H1 (cell line): Measurements from ENCODE around the gene CNGB1. TPM values are rescaled to one million over a fixed set of nuclear protein-coding genes. Genes with fewer than 3 reads are reported as not detected.

ENCODE experiments used
- CTCF ChIA-PET: fragments of 300-600 bp; sonication (Branson Sonifier 250); formaldehyde crosslinking; loops from one replicate; lab custom pipeline; 2021; ENCODE audit not compliant: partially characterized antibody; lab: Charles Lee
- POLR2A ChIA-PET: fragments of 300-600 bp; sonication (Branson Sonifier 250); formaldehyde crosslinking; loops from one replicate; lab custom pipeline; 2021; ENCODE audit warnings: inconsistent platforms; ENCODE audit not compliant: partially characterized antibody; lab: Charles Lee
- DNase-seq, 2 experiments: peaks; one replicate each; pipeline versions ENCODE4 v3.0.0 to v3.0.0-alpha.2; 2010 to 2022; ENCODE audit warnings: low spot score in 2 of 2, low read depth in 1 of 2, mixed read lengths in 1 of 2
- FAIRE-seq: peaks from 2 replicates; lab custom pipeline; 2011; peaks lifted over from hg19 to GRCh38; lab: Jason Lieb, UNC
- H2AFZ ChIP-seq: 2 replicates; pipeline ENCODE4 v1.8.1; 2012; ENCODE audit warnings: low read length, inconsistent platforms
- H2AK5ac ChIP-seq: 2 replicates; pipeline ENCODE4 v1.6.1; 2013; ENCODE audit warnings: low read depth, low read length
- H2BK120ac ChIP-seq: replicated peaks from 2 replicates; pipeline ENCODE3; 2013; ENCODE audit warnings: low read depth, low read length, inconsistent platforms
- H2BK12ac ChIP-seq: 2 replicates; pipeline ENCODE4 v1.6.1; 2013; ENCODE audit warnings: low read depth, low read length
- H2BK15ac ChIP-seq: 2 replicates; pipeline ENCODE4 v1.6.1; 2013; ENCODE audit warnings: low read length
- H2BK20ac ChIP-seq: 2 replicates; pipeline ENCODE4 v1.6.1; 2013; ENCODE audit warnings: low read length
- H2BK5ac ChIP-seq: 2 replicates; pipeline ENCODE4 v1.6.1; 2013; ENCODE audit warnings: low read depth, low read length
- H3K14ac ChIP-seq: 2 replicates; pipeline ENCODE4 v1.6.1; 2013; ENCODE audit warnings: inconsistent platforms; ENCODE audit not compliant: insufficient read length
- H3K18ac ChIP-seq: 2 replicates; pipeline ENCODE4 v1.6.1; 2013; ENCODE audit warnings: low read length; ENCODE audit errors: extremely low read depth
- H3K23ac ChIP-seq: 2 replicates; pipeline ENCODE4 v1.6.1; 2013; ENCODE audit warnings: inconsistent platforms; ENCODE audit not compliant: insufficient read length
- H3K23me2 ChIP-seq: 2 replicates; pipeline ENCODE4 v1.6.1; 2013; ENCODE audit warnings: low read depth, low read length
- H3K27ac ChIP-seq: 2 replicates; pipeline ENCODE4 v1.6.1; 2011; ENCODE audit warnings: low read depth, low read length, inconsistent platforms
- H3K27me3 ChIP-seq, 4 experiments: replicated peaks in 1 of 4; 1 replicate in 1 of 4; 2 replicates in 3 of 4; pipeline versions ENCODE4 v1.6.1 to v1.8.1; 2011 to 2013; ENCODE audit warnings: low read length in 3 of 4, mild to moderate bottlenecking in 3 of 4, inconsistent platforms in 2 of 4, mixed read lengths in 2 of 4, moderate library complexity in 1 of 4; ENCODE audit not compliant: control insufficient read depth in 3 of 4, insufficient read depth in 3 of 4; ENCODE audit errors: extremely low read depth in 1 of 4
- H3K36me3 ChIP-seq, 4 experiments: 2 replicates each; pipeline versions ENCODE4 v1.6.1 to v1.8.1; 2011 to 2013; ENCODE audit warnings: mild to moderate bottlenecking in 4 of 4, low read length in 3 of 4, moderate library complexity in 2 of 4, control low read depth in 1 of 4, inconsistent platforms in 1 of 4; ENCODE audit not compliant: insufficient read depth in 4 of 4, control insufficient read depth in 2 of 4
- H3K4ac ChIP-seq: replicated peaks from 2 replicates; pipeline ENCODE3; 2013; ENCODE audit warnings: low read length, low read depth, mixed read lengths, inconsistent platforms; ENCODE audit not compliant: insufficient read length
- H3K4me1 ChIP-seq, 4 experiments: replicated peaks in 1 of 4; 1 replicate in 1 of 4; 2 replicates in 3 of 4; pipeline versions ENCODE4 v1.6.1 to v1.8.1; 2011 to 2013; ENCODE audit warnings: low read length in 3 of 4, inconsistent platforms in 2 of 4, mixed read lengths in 1 of 4; ENCODE audit not compliant: insufficient read depth in 4 of 4, control insufficient read depth in 3 of 4
- H3K4me2 ChIP-seq, 2 experiments: 2 replicates each; pipeline versions ENCODE4 v1.6.1 to v1.8.1; 2011 to 2013; ENCODE audit warnings: low read depth in 2 of 2, low read length in 2 of 2, control low read depth in 1 of 2, inconsistent platforms in 1 of 2, mild to moderate bottlenecking in 1 of 2; ENCODE audit not compliant: insufficient read depth in 1 of 2
- H3K4me3 ChIP-seq, 4 experiments: fragments of 200-600, 300-600 bp in 1 of 4; sonication (generic), shearing (Covaris generic), sonication (Bioruptor Twin) in 1 of 4; 2 replicates each; pipeline versions ENCODE4 v1.5.1 to v1.8.1; 2011 to 2016; ENCODE audit warnings: low read length in 4 of 4, low read depth in 3 of 4, control low read depth in 2 of 4, inconsistent platforms in 2 of 4, mild to moderate bottlenecking in 2 of 4, mixed read lengths in 1 of 4, moderate library complexity in 1 of 4; ENCODE audit not compliant: insufficient read depth in 2 of 4; ENCODE audit errors: extremely low read depth in 1 of 4
- H3K56ac ChIP-seq: replicated peaks from 2 replicates; pipeline ENCODE3; 2013; ENCODE audit warnings: low read depth, mild to moderate bottlenecking, mixed read lengths, low read length, inconsistent platforms; ENCODE audit not compliant: insufficient read length
- H3K79me1 ChIP-seq: 2 replicates; pipeline ENCODE4 v1.6.1; 2013; ENCODE audit warnings: low read depth, low read length, control low read depth
- H3K79me2 ChIP-seq, 2 experiments: 2 replicates each; pipeline versions ENCODE4 v1.6.1 to v1.8.1; 2012 to 2013; ENCODE audit warnings: low read length in 2 of 2, mild to moderate bottlenecking in 2 of 2, inconsistent platforms in 1 of 2; ENCODE audit not compliant: insufficient read depth in 2 of 2, control insufficient read depth in 1 of 2
- H3K9ac ChIP-seq, 4 experiments: replicated peaks in 1 of 4; 1 replicate in 1 of 4; 2 replicates in 3 of 4; pipeline versions ENCODE4 v1.6.1 to v1.8.1; 2011 to 2013; ENCODE audit warnings: low read depth in 3 of 4, low read length in 3 of 4, control low read depth in 2 of 4, mild to moderate bottlenecking in 2 of 4, moderate library complexity in 2 of 4, inconsistent platforms in 1 of 4; ENCODE audit errors: extremely low read depth in 1 of 4
- H3K9me3 ChIP-seq, 2 experiments: 2 replicates each; pipeline versions ENCODE4 v1.6.1 to v1.8.1; 2012 to 2013; ENCODE audit warnings: mild to moderate bottlenecking in 2 of 2, moderate library complexity in 2 of 2, control low read depth in 1 of 2, inconsistent platforms in 1 of 2, low read depth in 1 of 2, low read length in 1 of 2, mixed read lengths in 1 of 2; ENCODE audit not compliant: insufficient read depth in 2 of 2
- H4K20me1 ChIP-seq, 2 experiments: replicated peaks in 1 of 2; 2 replicates each; pipeline versions ENCODE3 to v1.8.1; 2011 to 2013; ENCODE audit warnings: inconsistent platforms in 2 of 2, low read length in 2 of 2, mild to moderate bottlenecking in 1 of 2; ENCODE audit not compliant: insufficient read depth in 2 of 2, control insufficient read depth in 1 of 2
- H4K5ac ChIP-seq: 2 replicates; pipeline ENCODE4 v1.6.1; 2013; ENCODE audit warnings: low read length, low read depth, mixed read lengths, inconsistent platforms; ENCODE audit not compliant: insufficient read length
- H4K8ac ChIP-seq: 2 replicates; pipeline ENCODE4 v1.8.0; 2013; ENCODE audit warnings: mild to moderate bottlenecking, moderate library complexity, low read length, inconsistent platforms; ENCODE audit not compliant: insufficient read depth; ENCODE audit errors: extremely low read depth
- H4K91ac ChIP-seq: replicated peaks from 2 replicates; pipeline ENCODE3; 2013; ENCODE audit warnings: low read length, mixed read lengths, inconsistent platforms; ENCODE audit not compliant: insufficient read length
- CHD2 ChIP-seq: IDR thresholded peaks from 2 replicates; pipeline ENCODE4 v1.6.1; 2012; ENCODE audit warnings: low read length, improper control_type of control experiment
- EP300 ChIP-seq, 2 experiments: IDR thresholded peaks; 1 replicate in 1 of 2; 2 replicates in 1 of 2; pipeline ENCODE4 v1.6.1; 2011 to 2012; ENCODE audit warnings: low read depth in 2 of 2, low read length in 2 of 2, mild to moderate bottlenecking in 2 of 2, borderline replicate concordance in 1 of 2, inconsistent platforms in 1 of 2, moderate library complexity in 1 of 2
- FOSL1 ChIP-seq: IDR thresholded peaks from 2 replicates; pipeline ENCODE4 v1.6.1; 2011; ENCODE audit warnings: mild to moderate bottlenecking, low read depth, low read length, moderate library complexity; ENCODE audit not compliant: insufficient read depth
- JUN ChIP-seq: IDR thresholded peaks from 2 replicates; pipeline ENCODE4 v1.6.1; 2011; ENCODE audit warnings: low read depth, mild to moderate bottlenecking, improper control_type of control experiment, low read length
- KDM4A ChIP-seq: IDR thresholded peaks from one replicate; pipeline ENCODE4 v1.7.1; 2012; ENCODE audit warnings: low read depth, mild to moderate bottlenecking, moderate library complexity, low read length, inconsistent platforms; ENCODE audit not compliant: severe bottlenecking
- PHF8 ChIP-seq: fragments of 200-600 bp; sonication (generic); conservative IDR thresholded peaks from 2 replicates; pipeline ENCODE4 v1.7.1; 2012; ENCODE audit warnings: low read depth, mild to moderate bottlenecking, inconsistent platforms, low read length, moderate library complexity
- POLR2A ChIP-seq, 2 experiments: IDR thresholded peaks; 1 replicate in 1 of 2; 2 replicates in 1 of 2; pipeline ENCODE4 v1.6.1; 2011; ENCODE audit warnings: low read depth in 2 of 2, low read length in 2 of 2, mild to moderate bottlenecking in 2 of 2; ENCODE audit errors: control extremely low read depth in 1 of 2
- POLR2AphosphoS5 ChIP-seq: IDR thresholded peaks from 2 replicates; pipeline ENCODE4 v1.6.1; 2011; ENCODE audit warnings: low read depth, low read length
- SIX5 ChIP-seq: IDR thresholded peaks from 2 replicates; pipeline ENCODE4 v1.6.1; 2011; ENCODE audit warnings: mild to moderate bottlenecking, low read depth, low read length
- SRF ChIP-seq: IDR thresholded peaks from 2 replicates; pipeline ENCODE4 v1.6.1; 2011; ENCODE audit warnings: mild to moderate bottlenecking, low read depth, low read length, moderate library complexity
- SUZ12 ChIP-seq: fragments of 200-600 bp; sonication (generic); IDR thresholded peaks from 2 replicates; pipeline ENCODE4 v1.6.1; 2012; ENCODE audit warnings: mild to moderate bottlenecking, inconsistent platforms, low read length, moderate library complexity, mixed read lengths
- TAF7 ChIP-seq: optimal IDR thresholded peaks from 2 replicates; pipeline ENCODE3; 2011; ENCODE audit warnings: low read depth, mild to moderate bottlenecking, inconsistent platforms, low read length, moderate library complexity, borderline replicate concordance
- TEAD4 ChIP-seq: IDR thresholded peaks from 2 replicates; pipeline ENCODE4 v1.6.1; 2012; ENCODE audit warnings: low read depth, low read length, inconsistent platforms, mixed read lengths
- YY1 ChIP-seq: IDR thresholded peaks from 2 replicates; pipeline ENCODE4 v1.6.1; 2011; ENCODE audit warnings: low read depth, mild to moderate bottlenecking, low read length
- WGBS, 2 experiments: shearing (Covaris generic) in 1 of 2; methylation state at CpG; one replicate each; pipeline versions ENCODE4 v1.1.6 to v1.1.7; 2013 to 2015; ENCODE audit warnings: low lambda C conversion rate in 2 of 2, mixed read lengths in 2 of 2, inconsistent platforms in 1 of 2, low coverage in 1 of 2, missing lambda C conversion rate in 1 of 2; ENCODE audit not compliant: insufficient replicate concordance in 2 of 2, insufficient coverage in 1 of 2, insufficient read length in 1 of 2; ENCODE audit errors: extremely low coverage in 1 of 2, missing lambda C conversion rate in 1 of 2; 5-methylcytosine and 5-hydroxymethylcytosine counted together
- polyA plus RNA-seq, 7 experiments: library from polyadenylated mRNA; depleted of rRNA in 3 of 7; stranded (reverse) in 5 of 7; unstranded in 2 of 7; fragments of >200 nt in 5 of 7; fragments of 200-250 nt in 2 of 7; gene quantifications; 1 replicate in 5 of 7; 2 replicates in 1 of 7; 4 replicates in 1 of 7; pipeline versions ENCODE4 v1.2.1 to v1.2.3, GENCODE V29; 2011 to 2013; ENCODE audit warnings: missing spikeins in 2 of 7, mixed read lengths in 2 of 7
- total RNA-seq: library from RNA; stranded (reverse); fragmentation: NEBNext Ultra II Directional; extraction: Animal tissue kit (Norgen Biotek cat#: 25700); gene quantifications from 2 replicates; pipeline ENCODE4 v1.2.1, GENCODE V29; 2021
- TF ChIP-seq, protein P1 (sequence below): IDR thresholded peaks from 2 replicates; pipeline ENCODE4 v1.6.1; 2012; ENCODE audit warnings: inconsistent platforms

CNGB1 gene
- total and polyA plus RNA-seq, 2 of the 8 experiments (the other 6 are each of a cell fraction or from before 2014, with no cell fraction given), result not detected

DNA sequence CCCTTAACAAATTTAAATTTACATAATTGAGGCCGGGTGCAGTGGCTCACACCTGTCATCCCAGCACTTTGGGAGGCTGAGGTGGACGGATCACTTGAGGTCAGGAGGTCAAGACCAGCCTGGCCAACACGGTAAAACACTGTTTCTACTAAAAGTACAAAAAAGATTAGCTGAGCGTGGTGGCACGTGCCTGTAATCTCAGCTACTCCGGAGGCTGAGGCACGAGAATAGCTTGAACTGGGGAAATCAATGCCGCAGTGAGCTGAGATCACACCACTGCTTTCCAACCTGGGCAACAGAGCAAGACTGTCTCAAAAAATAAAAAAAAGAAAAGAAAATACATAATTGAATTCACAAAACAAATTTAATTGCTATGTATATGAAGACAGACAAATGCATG is 112.3 kb downstream of the CNGB1 start:
- Histone ChIP-seq H2AK5ac (no peak overlapping the region), H3K23me2 (no peaks in the 10 kb centered on the region), H3K36me3 (no peaks in the 10 kb centered on the region), H3K23ac (no peak overlapping the region), H3K18ac (no peak overlapping the region), H3K4me3 (no peak overlapping the region), H4K91ac (no peak overlapping the region), H3K79me1 (no peaks in the 10 kb centered on the region), H2BK15ac (no peak overlapping the region), H3K9ac (no peak overlapping the region), H2BK20ac (no peak overlapping the region), H4K20me1 (no peaks in the 10 kb centered on the region), H3K4me2 (no peak overlapping the region; a peak in 1 of 4 replicates), H2AFZ (no peak overlapping the region), H3K4ac (no peak overlapping the region), H3K79me2 (no peaks in the 10 kb centered on the region), H2BK12ac (0 out of 2 replicates have a peak overlapping the region, but pooled peaks have one; percentile 31), H3K14ac (no peak overlapping the region), H4K8ac (no peak overlapping the region), H3K27ac (no peak overlapping the region), H2BK5ac (no peak overlapping the region), H4K5ac (no peak overlapping the region), H3K4me1 (peaks cover 5 to 11% (median 8%) of the 10 kb centered on the region in 4 experiments), H3K27me3 (no peaks in the 10 kb centered on the region), H2BK120ac (no peak overlapping the region), H3K9me3 (0 out of 4 replicates have a peak, but pooled peaks cover 3% of the 10 kb centered on the region in 2 experiments), H3K56ac (no peak overlapping the region)
- POLR2A ChIA-PET, result interaction anchor here (1.0 to 1.2 kb wide), 2 partner anchors 10 to 20 kb away, joined by 3 to 4 read pairs; no protein-coding TSS in a partner anchor
- CTCF ChIA-PET, result interaction anchor here (0.9 to 6.8 kb wide), 16 partner anchors 8 to 396 kb away, joined by 3 to 71 read pairs (median 4); partner anchors contain the start of gene POLR2C
- no peak for DNase-seq
- FAIRE-seq, result no peak
- WGBS, 2 experiments, result 89% methylated on average over 8 of the region's 8 CpGs; no CpG with 5 or more reads in 1 of the 2 experiments
- no peak for TF ChIP-seq SRF
- TF ChIP-seq KDM4A, result no peak
- TF ChIP-seq PHF8, result no peak
- TF ChIP-seq JUN, result no peak
- TF ChIP-seq FOSL1, result no peak
- TF ChIP-seq TAF7, result no peak
- TF ChIP-seq EP300 (IDR thresholded peaks at IDR 0.05; ENCODE audit: borderline replicate concordance in 1 of 2, low read depth in 2 of 2, low read length in 2 of 2), result no peak
- no peak for TF ChIP-seq YY1
- TF ChIP-seq SIX5, result no peak
- TF ChIP-seq TEAD4, result no peak
- TF ChIP-seq POLR2AphosphoS5, result no peak
- TF ChIP-seq SUZ12, result no peak
- TF ChIP-seq, protein P1, sequence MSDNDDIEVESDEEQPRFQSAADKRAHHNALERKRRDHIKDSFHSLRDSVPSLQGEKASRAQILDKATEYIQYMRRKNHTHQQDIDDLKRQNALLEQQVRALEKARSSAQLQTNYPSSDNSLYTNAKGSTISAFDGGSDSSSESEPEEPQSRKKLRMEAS, result no peak
- TF ChIP-seq CHD2, result no peak
- no peak for TF ChIP-seq POLR2A (IDR thresholded peaks at IDR 0.05; ENCODE audit: control extremely low read depth in 1 of 2, low read depth in 2 of 2, low read length in 2 of 2)
